Esophagus muscularis mucosa (tissue), 4 donors: ENCODE results near the gene ANKRD33B. TPM values are rescaled to one million over a fixed set of nuclear protein-coding genes. Genes with fewer than 3 reads are reported as not detected.

ENCODE experiments used
- DNase-seq: peaks from one replicate; pipeline ENCODE4 v3.0.0-alpha.2; 2017; ENCODE audit errors: extremely low spot score
- H3K27ac ChIP-seq, 4 donors: fragments of 200-600 bp; sonication (generic); replicated peaks in 1 of 4; 1 replicate in 3 of 4; 2 replicates in 1 of 4; pipeline ENCODE4 v1.5.1; 2016 to 2019; ENCODE audit warnings: mild to moderate bottlenecking in 1 of 4
- H3K27me3 ChIP-seq, 4 donors: fragments of 200-600 bp; sonication (generic); one replicate each; pipeline versions ENCODE4 v1.5.1 to v1.6.0; 2016 to 2019
- H3K36me3 ChIP-seq, 4 donors: fragments of 200-600 bp; sonication (generic); one replicate each; pipeline ENCODE4 v1.5.1; 2016 to 2019
- H3K4me1 ChIP-seq, 4 donors: fragments of 200-600 bp; sonication (generic); one replicate each; pipeline ENCODE4 v1.5.1; 2016 to 2019
- H3K4me3 ChIP-seq, 4 donors: fragments of 200-600 bp; sonication (generic); 1 replicate in 2 of 4; 2 replicates in 2 of 4; pipeline ENCODE4 v1.5.1; 2016 to 2019; ENCODE audit warnings: mild to moderate bottlenecking in 4 of 4, moderate library complexity in 1 of 4
- H3K9me3 ChIP-seq, 4 donors: fragments of 200-600 bp; sonication (generic); 1 replicate in 3 of 4; 2 replicates in 1 of 4; pipeline ENCODE4 v1.5.1; 2016 to 2019
- CTCF ChIP-seq, 3 experiments: fragments of 200-600 bp in 2 of 3; fragments of 450-650 bp in 1 of 3; sonication (generic) in 2 of 3; IDR thresholded peaks; one replicate each; pipeline ENCODE4 v1.5.1; 2017 to 2019; ENCODE audit warnings: antibody characterized with exemption in 3 of 3, mild to moderate bottlenecking in 2 of 3, moderate library complexity in 1 of 3
- EP300 ChIP-seq: sonication (generic); formaldehyde crosslinking; IDR thresholded peaks from one replicate; pipeline ENCODE4 v1.6.1; 2017; ENCODE audit warnings: antibody characterized with exemption
- POLR2A ChIP-seq: fragments of 450-650 bp; IDR thresholded peaks from one replicate; pipeline ENCODE4 v1.6.1; 2017; ENCODE audit warnings: antibody characterized with exemption, moderate library complexity, mild to moderate bottlenecking, low read depth
- POLR2AphosphoS5 ChIP-seq, 2 donors: sonication (generic); formaldehyde crosslinking; IDR thresholded peaks; one replicate each; pipeline ENCODE4 v1.6.1; 2017; ENCODE audit warnings: antibody characterized with exemption in 2 of 2
- WGBS: methylation state at CpG from one replicate; pipeline ENCODE4 v1.1.5; 2018; 5-methylcytosine and 5-hydroxymethylcytosine counted together
- intact Hi-C: fragments of 100-400 bp; cut with DNase I; formaldehyde crosslinking; loops from one replicate; pipeline ENCODE4 v1.15.1; 2023
- total RNA-seq, 4 donors: library from RNA; depleted of rRNA; stranded (reverse); fragments of >200 nt; gene quantifications; one replicate each; pipeline versions ENCODE4 v1.1.0 to v1.2.1, GENCODE V29; 2016

ANKRD33B gene
- total RNA-seq, 4 donors from 2014 or later: 4.6 to 8.2 (median 6.7) TPM

GRCh38 chr5:10682801-10683525 lies 119.1 kb downstream of the ANKRD33B start:
- no peak for DNase-seq
- Histone ChIP-seq H3K36me3 (peaks cover 49 to 60% (median 54%) of the 10 kb centered on the region in 4 donors), H3K27me3 (no peaks in the 10 kb centered on the region), H3K9me3 (no peaks in the 10 kb centered on the region), H3K27ac (no peak overlapping the region), H3K4me1 (no peaks in the 10 kb centered on the region), H3K4me3 (no peak overlapping the region)
- intact Hi-C loops: no loop called here
- no peak for TF ChIP-seq POLR2AphosphoS5 (IDR thresholded peaks at IDR 0.05)
- 92% methylated on average over 11 of the region's 16 CpGs for WGBS

GRCh38 chr5:10684303-10685086 lies 120.6 kb downstream of the ANKRD33B start:
- Histone ChIP-seq H3K4me1 (no peaks in the 10 kb centered on the region), H3K27me3 (no peaks in the 10 kb centered on the region), H3K36me3 (peaks cover 36 to 51% (median 40%) of the 10 kb centered on the region in 4 donors), H3K27ac (no peak overlapping the region), H3K4me3 (no peak overlapping the region), H3K9me3 (no peaks in the 10 kb centered on the region)
- 87% methylated on average over 11 of the region's 11 CpGs for WGBS
- no peak for DNase-seq
- intact Hi-C loops: no loop called here
- no peak for TF ChIP-seq EP300
- no peak for TF ChIP-seq POLR2A
- no peak for TF ChIP-seq CTCF (IDR thresholded peaks at IDR 0.05)
- no peak for TF ChIP-seq POLR2AphosphoS5 (IDR thresholded peaks at IDR 0.05)

GRCh38 chr5:10685115-10685521 lies 121.2 kb downstream of the ANKRD33B start:
- no peak for TF ChIP-seq POLR2AphosphoS5 (IDR thresholded peaks at IDR 0.05)
- no peak for TF ChIP-seq CTCF (IDR thresholded peaks at IDR 0.05)
- TF ChIP-seq EP300: no peak
- no peak for TF ChIP-seq POLR2A
- intact Hi-C loops: no loop called here
- 96% methylated on average over 6 of the region's 6 CpGs for WGBS
- DNase-seq: no peak
- no peak overlapping the region for H3K27ac ChIP-seq
- no peaks in the 10 kb centered on the region for H3K4me1 ChIP-seq
- peaks cover 29 to 45% (median 34%) of the 10 kb centered on the region in 4 donors for H3K36me3 ChIP-seq
- H3K27me3 ChIP-seq: no peaks in the 10 kb centered on the region
- H3K4me3 ChIP-seq: no peak overlapping the region
- H3K9me3 ChIP-seq: no peaks in the 10 kb centered on the region

GRCh38 chr5:10686890-10687289 lies 123.0 kb downstream of the ANKRD33B start:
- no peak for DNase-seq
- H3K27ac ChIP-seq: no peak overlapping the region
- no peak overlapping the region for H3K4me3 ChIP-seq
- 96% methylated on average over 2 of the region's 2 CpGs for WGBS
- peaks cover 13 to 27% (median 16%) of the 10 kb centered on the region in 4 donors for H3K36me3 ChIP-seq
- H3K4me1 ChIP-seq: no peaks in the 10 kb centered on the region
- H3K9me3 ChIP-seq: no peaks in the 10 kb centered on the region
- no peak for TF ChIP-seq EP300
- no peak for TF ChIP-seq POLR2A
- no peak for TF ChIP-seq POLR2AphosphoS5 (IDR thresholded peaks at IDR 0.05)
- no peak for TF ChIP-seq CTCF (IDR thresholded peaks at IDR 0.05)
- intact Hi-C loops: no loop called here
- no peaks in the 10 kb centered on the region for H3K27me3 ChIP-seq

GRCh38 chr5:10688651-10689171 lies 124.8 kb downstream of the ANKRD33B start:
- Histone ChIP-seq H3K27me3 (no peaks in the 10 kb centered on the region), H3K27ac (no peak overlapping the region), H3K4me1 (no peaks in the 10 kb centered on the region), H3K4me3 (no peak overlapping the region), H3K9me3 (no peaks in the 10 kb centered on the region), H3K36me3 (peaks cover 0 to 10% (median 0%) of the 10 kb centered on the region in 4 donors)
- intact Hi-C loops: no loop called here
- 99% methylated on average over 13 of the region's 13 CpGs for WGBS
- TF ChIP-seq POLR2A: no peak
- no peak for DNase-seq
